NCI-H1105 (cell line): Measurements from ENCODE around the gene HDLBP.

Source experiments
- DNase-seq: peaks from one replicate; lab custom pipeline; 2025; lab: John Stamatoyannopoulos, UW

The HDLBP gene

DNA sequence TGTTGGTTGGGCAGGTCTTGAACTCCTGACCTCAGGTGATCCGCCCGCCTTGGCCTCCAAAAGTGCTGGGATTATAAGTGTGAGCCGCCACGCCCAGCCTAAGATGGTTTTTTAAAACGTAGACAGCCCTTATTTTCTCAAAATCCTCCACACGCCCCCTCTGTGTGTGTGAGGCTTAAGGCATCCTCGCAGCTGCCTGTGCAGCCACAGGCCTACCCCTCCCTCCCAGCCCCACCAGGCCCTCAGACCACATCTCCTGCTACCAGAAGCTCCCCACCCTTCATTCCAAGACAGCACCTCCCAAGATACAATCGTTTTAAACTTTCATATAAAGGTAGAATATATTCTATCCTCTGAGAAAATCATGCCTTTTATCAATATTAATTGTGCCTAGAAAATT is 122.2 kb downstream of the HDLBP start:
- DNase-seq: no peak

- no peak for DNase-seq
Measured at GRCh38 chr2:241191081-241191480, 124.4 kb downstream of the HDLBP start.

DNA sequence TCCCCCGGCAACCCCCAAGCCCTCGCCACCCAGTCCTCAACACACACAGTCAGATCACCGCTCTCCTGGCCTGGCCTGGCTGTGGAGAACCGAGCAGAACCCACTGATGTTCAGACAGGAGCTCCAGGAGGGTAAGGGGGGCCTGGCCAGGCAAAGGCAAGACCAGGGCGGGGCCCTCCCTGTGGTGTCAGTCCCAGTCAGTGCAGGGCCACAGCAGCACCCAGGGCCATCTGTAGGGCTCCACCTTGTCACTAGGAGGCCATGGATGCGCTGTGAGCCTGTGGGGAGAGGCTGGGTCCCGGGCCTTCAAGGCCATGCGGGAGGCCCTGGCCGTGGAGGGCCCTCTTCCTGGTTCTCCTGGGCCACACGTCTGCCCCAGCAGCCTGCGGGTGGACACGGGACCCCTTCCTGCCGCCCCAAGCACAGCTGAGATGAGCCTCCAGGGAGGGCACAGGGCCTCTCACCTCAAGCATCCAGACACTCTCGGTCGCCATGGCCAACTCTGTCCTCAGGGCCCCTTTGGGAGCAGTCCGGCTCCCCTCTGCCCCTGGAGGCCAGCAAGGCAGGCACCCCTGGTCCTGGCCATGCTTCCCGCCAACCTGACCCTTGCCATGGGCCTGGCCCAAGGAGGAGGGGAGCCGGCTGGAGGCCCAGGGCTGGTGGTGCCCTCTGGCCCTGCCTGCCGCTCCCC is 125.0 kb downstream of the HDLBP start:
- DNase-seq: no peak

DNA sequence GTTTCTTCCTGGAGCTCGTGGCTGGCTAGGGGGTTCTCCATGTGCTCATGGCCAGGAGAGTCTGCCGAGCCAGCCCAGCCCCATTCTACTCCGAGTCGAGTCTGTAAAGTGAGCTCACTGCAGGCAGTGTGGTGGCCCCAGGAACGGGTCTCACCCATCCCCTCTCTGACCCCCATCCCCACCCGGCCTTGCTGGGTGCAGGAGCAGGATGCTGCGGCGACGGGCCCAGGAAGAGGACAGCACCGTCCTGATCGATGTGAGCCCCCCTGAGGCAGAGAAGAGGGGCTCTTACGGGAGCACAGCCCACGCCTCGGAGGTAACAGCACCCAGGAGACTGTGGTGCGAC is 125.6 kb downstream of the HDLBP start:
- DNase-seq: no peak

- no peak for DNase-seq
Measured at GRCh38 chr2:241189093-241189855, 126.2 kb downstream of the HDLBP start.

- no peak for DNase-seq
Measured at GRCh38 chr2:241188361-241189092, 126.9 kb downstream of the HDLBP start, which contains the start of gene ANO7. Gene ANO7, plus strand, starts transcription at chr2:241188677. Its CDS starts 1,387 bp downstream, at chr2:241190064.

DNA sequence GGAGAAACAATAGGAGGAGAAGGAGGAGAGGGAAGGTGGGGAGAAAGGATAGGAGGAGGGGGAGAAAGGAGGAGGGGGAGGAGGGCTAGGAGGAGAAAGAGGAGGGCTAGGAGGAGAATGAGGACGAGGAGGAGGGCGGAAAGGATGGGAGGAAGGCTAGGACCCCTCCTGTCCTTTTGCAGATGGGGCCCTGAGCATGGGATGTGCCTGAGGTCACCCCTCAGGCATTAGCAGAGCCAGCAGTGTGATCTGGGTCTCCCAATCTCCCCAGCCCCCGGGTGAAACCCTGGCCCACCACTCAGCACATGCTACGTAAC is 127.6 kb downstream of the HDLBP start:
- no peak for DNase-seq

GRCh38 chr2:241187101-241187917 is 128.2 kb downstream of the HDLBP start:
- DNase-seq: no peak

DNA sequence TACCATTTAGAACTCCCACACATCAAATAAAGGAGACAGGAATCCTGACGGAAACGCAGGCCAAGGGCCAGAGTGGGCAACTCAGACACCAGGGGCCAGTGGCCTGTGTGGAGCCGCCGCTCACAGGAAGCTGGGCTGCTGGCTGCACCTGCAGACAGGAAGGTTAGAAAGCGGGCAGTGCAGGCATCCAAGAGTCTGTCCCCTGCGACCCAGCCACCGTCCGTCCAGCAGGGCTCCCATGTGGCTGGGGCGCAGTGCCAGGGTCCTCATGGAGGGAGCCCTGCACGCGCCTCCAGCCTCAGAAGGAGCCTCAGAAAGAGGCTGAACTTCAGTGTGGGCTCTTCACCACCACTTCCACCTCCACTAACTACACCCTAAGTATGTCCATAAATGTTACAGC is 129.5 kb downstream of the HDLBP start:
- no peak for DNase-seq

- DNase-seq: no peak
Measured at GRCh38 chr2:241184901-241185300, 130.6 kb downstream of the HDLBP start.

DNA sequence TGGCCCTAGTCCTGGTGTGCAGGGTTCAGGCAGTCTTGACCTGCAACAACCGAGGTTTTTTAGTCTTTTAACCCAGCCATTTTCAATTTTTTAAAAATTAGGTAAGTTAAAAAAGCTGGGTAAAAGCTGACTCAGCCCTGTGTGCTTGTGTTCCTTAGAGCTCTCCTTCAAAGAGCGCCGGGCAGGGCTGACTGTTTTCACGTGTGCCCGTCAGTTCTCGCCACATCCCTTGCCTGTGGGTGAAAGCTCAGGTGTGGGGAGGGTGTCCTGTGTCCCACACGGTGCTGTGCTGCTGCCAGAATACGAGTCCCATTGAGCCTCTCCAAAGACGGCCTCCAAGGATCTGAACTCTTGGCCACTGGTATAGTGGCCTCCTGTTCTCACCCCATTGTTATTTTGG is 132.3 kb downstream of the HDLBP start:
- DNase-seq: no peak

DNA sequence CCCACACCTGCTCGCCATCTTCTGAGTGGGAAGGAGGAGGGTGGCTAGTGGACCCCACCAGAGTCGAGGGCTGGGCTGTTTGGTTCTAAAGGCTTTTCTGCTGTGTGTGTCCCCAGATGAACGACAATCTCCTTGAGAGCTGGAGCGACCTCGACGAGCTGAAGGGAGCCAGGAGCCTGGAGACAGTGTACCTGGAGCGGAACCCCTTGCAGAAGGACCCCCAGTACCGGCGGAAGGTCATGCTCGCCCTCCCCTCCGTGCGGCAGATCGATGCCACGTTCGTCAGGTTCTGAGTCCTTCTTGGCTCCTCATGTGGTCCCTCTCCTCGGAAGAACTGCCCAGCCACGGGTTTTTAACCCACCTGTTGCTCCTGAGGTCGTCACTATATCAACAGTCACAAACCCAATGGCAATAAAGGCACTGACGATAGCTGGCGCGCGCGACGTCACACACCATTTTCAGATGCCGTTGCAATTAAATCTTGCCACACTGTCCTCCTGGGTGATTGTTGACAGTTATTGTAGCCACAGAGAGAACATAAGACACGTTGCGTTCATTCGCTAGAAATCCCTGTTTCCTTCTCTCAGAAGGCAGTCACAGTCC is 132.8 kb downstream of the HDLBP start:
- no peak for DNase-seq

- no peak for DNase-seq
Measured at GRCh38 chr2:241182126-241182525, 133.3 kb downstream of the HDLBP start.

- no peak for DNase-seq
Measured at GRCh38 chr2:241180495-241180894, 135.0 kb downstream of the HDLBP start.

DNA sequence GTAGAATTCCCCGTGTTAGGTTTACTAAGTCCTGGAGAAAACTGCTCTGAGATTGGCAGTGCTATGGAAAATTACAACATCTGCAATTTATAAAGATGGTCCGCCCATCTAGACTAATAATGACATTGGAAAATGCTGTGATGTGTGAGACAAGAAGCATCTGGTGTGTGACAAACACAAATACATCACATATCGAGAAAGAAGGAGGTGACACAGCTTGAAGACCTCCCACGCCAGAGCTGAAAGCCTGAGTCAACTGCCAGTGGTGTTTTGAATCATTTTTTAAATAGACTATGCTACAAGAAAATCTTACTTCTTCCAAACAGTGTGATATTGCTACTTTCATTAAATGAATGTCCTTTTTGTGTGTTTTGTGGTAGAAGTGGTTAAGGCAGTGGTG is 135.6 kb downstream of the HDLBP start:
- DNase-seq: no peak

DNA sequence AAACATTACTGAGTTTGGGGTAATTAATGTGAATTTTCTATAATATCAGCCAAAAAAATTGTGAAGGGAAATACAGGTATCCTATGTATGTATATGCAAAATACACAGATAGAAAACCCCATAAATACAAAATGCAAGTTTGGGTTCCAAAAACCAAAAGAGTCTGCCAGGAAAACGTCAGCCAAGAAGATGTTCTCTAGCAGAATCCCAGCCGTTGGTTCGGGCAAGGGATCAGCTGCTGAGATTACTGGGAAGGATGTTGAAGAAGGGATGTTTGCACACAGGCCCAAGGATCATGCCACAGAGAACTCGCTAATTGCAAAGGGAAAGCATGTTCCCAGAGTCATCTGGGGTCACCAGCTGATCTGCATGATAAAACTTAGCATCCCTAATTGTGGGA is 136.5 kb downstream of the HDLBP start:
- no peak for DNase-seq

- no peak for DNase-seq
Measured at GRCh38 chr2:241177526-241178334, 137.7 kb downstream of the HDLBP start.
